Epithelial cell of prostate (primary cell): ENCODE data around the gene REX1BD.
"Not testable (repeated sequence)": the region's sequence is repeated elsewhere in the genome, so short reads cannot be mapped to it uniquely, and the experiment has no call there.

ENCODE experiments used
- DNase-seq: peaks from one replicate; pipeline ENCODE4 v3.0.0-alpha.2; 2011; ENCODE audit warnings: low read depth, low spot score
- H3K27ac ChIP-seq: fragments of 450-650 bp; 2 replicates; pipeline ENCODE4 v1.5.1; 2017; ENCODE audit warnings: mild to moderate bottlenecking

REX1BD gene

GRCh38 chr19:18576383-18576782 lies 12.2 kb upstream of the REX1BD start:
- no peak for DNase-seq
- no peak overlapping the region for H3K27ac ChIP-seq

GRCh38 chr19:18577365-18577914 lies 11.2 kb upstream of the REX1BD start:
- H3K27ac ChIP-seq, result no peak overlapping the region
- no peak for DNase-seq

GRCh38 chr19:18580311-18580710 lies 8.3 kb upstream of the REX1BD start:
- no peak for DNase-seq
- no peak overlapping the region for H3K27ac ChIP-seq

GRCh38 chr19:18586306-18586705 lies 2.3 kb upstream of the REX1BD start:
- no peak for DNase-seq
- no peak overlapping the region for H3K27ac ChIP-seq

- no peak for DNase-seq
- no peak overlapping the region for H3K27ac ChIP-seq
Measured at GRCh38 chr19:18587561-18587960, 1.0 kb upstream of the REX1BD start.

GRCh38 chr19:18587962-18588610 lies 512 bp upstream of the REX1BD start:
- DNase-seq, result no peak
- peak overlapping the region; percentile 79 for H3K27ac ChIP-seq

- DNase-seq, result peak; percentile 31
- peak overlapping the region; percentile 79 for H3K27ac ChIP-seq
Measured at GRCh38 chr19:18589380-18590272, 1.0 kb downstream of the REX1BD start.

GRCh38 chr19:18590273-18591272 lies 2.0 kb downstream of the REX1BD start:
- no peak for DNase-seq
- no peak overlapping the region for H3K27ac ChIP-seq

- H3K27ac ChIP-seq, result no peak overlapping the region
- no peak for DNase-seq
Measured at GRCh38 chr19:18591735-18592385, 3.3 kb downstream of the REX1BD start.

- not testable (repeated sequence) for H3K27ac ChIP-seq
Measured at GRCh38 chr19:18592732-18593131, 4.1 kb downstream of the REX1BD start.

GRCh38 chr19:18593367-18594095 lies 4.9 kb downstream of the REX1BD start:
- no peak overlapping the region for H3K27ac ChIP-seq
- no peak for DNase-seq

More at GRCh38 chr19:18592732-18593131, 4.1 kb downstream of the REX1BD start:
- DNase-seq, result not testable (repeated sequence)

GRCh38 chr19:18594096-18594823 lies 5.7 kb downstream of the REX1BD start:
- no peak for DNase-seq
- H3K27ac ChIP-seq, result no peak overlapping the region

- no peak overlapping the region for H3K27ac ChIP-seq
Measured at GRCh38 chr19:18594824-18595373, 6.3 kb downstream of the REX1BD start.

GRCh38 chr19:18595475-18595874 lies 6.9 kb downstream of the REX1BD start:
- DNase-seq, result no peak
- no peak overlapping the region for H3K27ac ChIP-seq

More at GRCh38 chr19:18594824-18595373, 6.3 kb downstream of the REX1BD start:
- no peak for DNase-seq

- no peak for DNase-seq
- H3K27ac ChIP-seq, result no peak overlapping the region
Measured at GRCh38 chr19:18596752-18597157, 8.2 kb downstream of the REX1BD start.

- no peak overlapping the region for H3K27ac ChIP-seq
- no peak for DNase-seq
Measured at GRCh38 chr19:18597809-18598660, 9.4 kb downstream of the REX1BD start.

GRCh38 chr19:18599485-18599884 lies 10.9 kb downstream of the REX1BD start:
- no peak for DNase-seq
- no peak overlapping the region for H3K27ac ChIP-seq
